B cell (primary cell): ENCODE measurements around the gene RELCH. TPM values are rescaled to one million over a fixed set of nuclear protein-coding genes. Genes with fewer than 3 reads are reported as not detected.

ENCODE experiments used
- ATAC-seq: fragments of 200-7000 bp; cut with Tn5 transposase; one replicate; pipeline ENCODE4 v1.10.0; 2021; ENCODE audit warnings: low read depth, mild to moderate bottlenecking, moderate number of reproducible peaks, moderate library complexity
- CTCF ChIA-PET: fragments of 350-600 bp; sonication (Branson Sonifier 250); formaldehyde crosslinking; loops from one replicate; lab custom pipeline; 2021; ENCODE audit warnings: antibody characterized with exemption, inconsistent platforms; lab: Charles Lee
- POLR2A ChIA-PET: fragments of 350-600 bp; sonication (Branson Sonifier 250); formaldehyde crosslinking; loops from one replicate; lab custom pipeline; 2021; ENCODE audit warnings: antibody characterized with exemption; lab: Charles Lee
- DNase-seq: peaks from one replicate; pipeline ENCODE4 v3.0.0; 2013
- H2AFZ ChIP-seq: 2 replicates; pipeline ENCODE4 v1.6.1; 2012; ENCODE audit warnings: mild to moderate bottlenecking, low read depth, low read length; ENCODE audit not compliant: insufficient read depth, poor library complexity, severe bottlenecking
- H3K27ac ChIP-seq, 2 donors: 1 replicate in 1 of 2; 2 replicates in 1 of 2; pipeline ENCODE4 v1.5.1; 2012 to 2013; ENCODE audit warnings: low read length in 2 of 2, mild to moderate bottlenecking in 2 of 2, moderate library complexity in 1 of 2
- H3K27me3 ChIP-seq, 4 experiments: fragments of 200-600 bp in 1 of 4; sonication (generic) in 1 of 4; replicated peaks in 1 of 4; 1 replicate in 2 of 4; 2 replicates in 2 of 4; pipeline versions ENCODE4 v1.6.1 to v1.7.0; 2013 to 2016; ENCODE audit warnings: low read length in 3 of 4, mild to moderate bottlenecking in 2 of 4, mixed read lengths in 1 of 4, moderate library complexity in 1 of 4; ENCODE audit not compliant: insufficient read depth in 4 of 4, control insufficient read depth in 3 of 4; ENCODE audit errors: control extremely low read depth in 1 of 4
- H3K36me3 ChIP-seq, 2 experiments: replicated peaks in 1 of 2; 1 replicate in 1 of 2; 2 replicates in 1 of 2; pipeline versions ENCODE4 v1.6.1 to v1.7.1; 2013; ENCODE audit warnings: low read length in 1 of 2; ENCODE audit not compliant: insufficient read depth in 2 of 2, control insufficient read depth in 1 of 2; ENCODE audit errors: control extremely low read depth in 1 of 2, extremely low read depth in 1 of 2
- H3K4me1 ChIP-seq, 2 donors: fragments of 200-600 bp in 1 of 2; sonication (generic) in 1 of 2; 1 replicate in 1 of 2; 2 replicates in 1 of 2; pipeline versions ENCODE4 v1.5.1 to v1.6.1; 2013 to 2017; ENCODE audit warnings: low read length in 2 of 2; ENCODE audit not compliant: control insufficient read depth in 2 of 2, insufficient read depth in 2 of 2
- H3K4me2 ChIP-seq: replicated peaks from 2 replicates; pipeline ENCODE3; 2012; ENCODE audit warnings: mild to moderate bottlenecking, low read depth, low read length; ENCODE audit not compliant: poor library complexity, severe bottlenecking
- H3K4me3 ChIP-seq, 5 experiments: fragments of 200-600 bp in 1 of 5; sonication (generic) in 1 of 5; 1 replicate in 3 of 5; 2 replicates in 2 of 5; pipeline versions ENCODE4 v1.5.1 to v1.7.0; 2011 to 2016; ENCODE audit warnings: low read length in 4 of 5, mild to moderate bottlenecking in 4 of 5, low read depth in 2 of 5, control low read depth in 1 of 5, moderate library complexity in 1 of 5; ENCODE audit not compliant: insufficient read depth in 1 of 5; ENCODE audit errors: control extremely low read depth in 1 of 5, extremely low read depth in 1 of 5
- H3K79me2 ChIP-seq: fragments of 200-600 bp; sonication (generic); one replicate; pipeline ENCODE4 v1.6.0; 2016; ENCODE audit warnings: low read length; ENCODE audit not compliant: control insufficient read depth, insufficient read depth
- H3K9ac ChIP-seq: fragments of 200-600 bp; sonication (generic); 2 replicates; pipeline ENCODE4 v1.6.1; 2017; ENCODE audit warnings: mild to moderate bottlenecking, low read length, moderate library complexity
- H3K9me3 ChIP-seq, 3 donors: one replicate each; pipeline versions ENCODE4 v1.6.1 to v1.7.1; 2013; ENCODE audit warnings: low read length in 2 of 3; ENCODE audit not compliant: control insufficient read depth in 2 of 3, insufficient read depth in 1 of 3; ENCODE audit errors: control extremely low read depth in 1 of 3
- H4K20me1 ChIP-seq: 2 replicates; pipeline ENCODE4 v1.6.0; 2012; ENCODE audit warnings: mild to moderate bottlenecking, low read length; ENCODE audit not compliant: insufficient read depth, control insufficient read depth, poor library complexity, severe bottlenecking
- H3K27ac Mint-ChIP-seq: one replicate; pipeline ENCODE4 v1.8.0; 2021; ENCODE audit warnings: mixed read lengths
- H3K27me3 Mint-ChIP-seq: one replicate; pipeline ENCODE4 v1.8.0; 2021; ENCODE audit warnings: mixed read lengths
- H3K4me1 Mint-ChIP-seq: one replicate; pipeline ENCODE4 v1.8.0; 2021; ENCODE audit warnings: mixed read lengths
- H3K4me3 Mint-ChIP-seq: one replicate; pipeline ENCODE4 v1.8.0; 2021; ENCODE audit warnings: mixed read lengths
- H3K9me3 Mint-ChIP-seq: one replicate; pipeline ENCODE4 v1.8.0; 2022; ENCODE audit warnings: mixed read lengths; ENCODE audit not compliant: insufficient read depth
- CTCF ChIP-seq: fragments of 200-600 bp; IDR thresholded peaks from one replicate; pipeline ENCODE4 v1.8.0; 2022; ENCODE audit warnings: antibody characterized with exemption, mild to moderate bottlenecking
- EZH2 ChIP-seq: IDR thresholded peaks from 2 replicates; pipeline ENCODE4 v1.6.1; 2012; ENCODE audit warnings: borderline replicate concordance, low read depth, mild to moderate bottlenecking, moderate library complexity, low read length; ENCODE audit not compliant: insufficient read depth, poor library complexity, severe bottlenecking
- whole genome bisulfite sequencing: methylation state at CpG from one replicate; pipeline ENCODE4 v1.1.5; 2013; ENCODE audit warnings: missing lambda C conversion rate; ENCODE audit not compliant: insufficient coverage; 5-methylcytosine and 5-hydroxymethylcytosine counted together
- intact Hi-C: fragments of 100-400 bp; cut with micrococcal nuclease; formaldehyde crosslinking; loops from one replicate; pipeline ENCODE4 v1.10.0; 2022
- polyA plus RNA-seq: library from polyadenylated mRNA; depleted of rRNA; stranded (reverse); fragments of >200 nt; gene quantifications from 2 replicates; pipeline ENCODE4 v1.2.3, GENCODE V29; 2012
- total RNA-seq, 2 donors: library from RNA; stranded (reverse); fragments of 120-200 nt in 1 of 2; gene quantifications; 1 replicate in 1 of 2; 2 replicates in 1 of 2; pipeline versions ENCODE4 v1.2.3 to v1.2.4, GENCODE V29; 2013 to 2022

The RELCH gene
- total and polyA plus RNA-seq, 2 donors (not counting 1 experiment from before 2014, with no cell fraction given): 17.6 to 77.9 TPM

GRCh38 chr18:62245177-62245576, 58.1 kb downstream of the RELCH start:
- POLR2A ChIA-PET: no interaction called here
- no peaks in the 10 kb centered on the region for H4K20me1 ChIP-seq
- Mint-ChIP-seq H3K9me3 (no peaks in the 10 kb centered on the region), H3K4me1 (no peaks in the 10 kb centered on the region), H3K27me3 (no peaks in the 10 kb centered on the region), H3K4me3 (no peak overlapping the region), H3K27ac (no peak overlapping the region)
- H3K9me3 ChIP-seq: no peaks in the 10 kb centered on the region
- no peaks in the 10 kb centered on the region for H3K79me2 ChIP-seq
- intact Hi-C loops: no loop called here
- H3K4me1 ChIP-seq: no peaks in the 10 kb centered on the region
- no peaks in the 10 kb centered on the region for H3K27me3 ChIP-seq
- H3K9ac ChIP-seq: no peak overlapping the region
- 97% methylated on average over 8 of the region's 8 CpGs for WGBS
- no peak for TF ChIP-seq CTCF
- TF ChIP-seq EZH2: no peak
- H3K4me3 ChIP-seq: no peak overlapping the region
- no peak overlapping the region for H3K4me2 ChIP-seq
- no peak overlapping the region for H2AFZ ChIP-seq
- ATAC-seq (no peak), DNase-seq (no peak)
- H3K36me3 ChIP-seq: peaks cover 2 to 9% of the 10 kb centered on the region in 2 experiments
- CTCF ChIA-PET: interaction anchor here (1.0 kb wide), 1 partner anchor 60 kb away, joined by 3 read pairs; no protein-coding TSS in a partner anchor
- H3K27ac ChIP-seq: no peak overlapping the region

- 80% methylated on average over 1 of the region's 1 CpG for WGBS
- no peak for ATAC-seq
- CTCF ChIA-PET: interaction anchor here (0.8 to 1.0 kb wide), 2 partner anchors 15 to 61 kb away, joined by 3 read pairs; no protein-coding TSS in a partner anchor
Measured at GRCh38 chr18:62245699-62246098, 58.6 kb downstream of the RELCH start.

More at GRCh38 chr18:62245699-62246098, 58.6 kb downstream of the RELCH start:
- no peaks in the 10 kb centered on the region for H3K4me1 ChIP-seq
- no peak for TF ChIP-seq CTCF
- no peak for TF ChIP-seq EZH2
- intact Hi-C loops: no loop called here
- Mint-ChIP-seq H3K27me3 (no peaks in the 10 kb centered on the region), H3K9me3 (no peaks in the 10 kb centered on the region), H3K27ac (no peak overlapping the region), H3K4me1 (no peaks in the 10 kb centered on the region), H3K4me3 (no peak overlapping the region)
- H3K27me3 ChIP-seq: no peaks in the 10 kb centered on the region
- H3K79me2 ChIP-seq: no peaks in the 10 kb centered on the region
- POLR2A ChIA-PET: no interaction called here
- H3K4me2 ChIP-seq: no peak overlapping the region
- no peak overlapping the region for H3K9ac ChIP-seq
- H3K4me3 ChIP-seq: no peak overlapping the region
- no peaks in the 10 kb centered on the region for H4K20me1 ChIP-seq
- no peaks in the 10 kb centered on the region for H3K9me3 ChIP-seq
- no peak overlapping the region for H2AFZ ChIP-seq
- H3K27ac ChIP-seq: no peak overlapping the region
- H3K36me3 ChIP-seq: peaks cover 2 to 9% of the 10 kb centered on the region in 2 experiments
- DNase-seq: no peak
